ENCODE results near the gene HOXD9. TPM values are rescaled to one million over a fixed set of nuclear protein-coding genes. Genes with fewer than 3 reads are reported as not detected.

Gene HOXD9
- total RNA-seq, 2 experiments from 2014 or later = not detected

DNA sequence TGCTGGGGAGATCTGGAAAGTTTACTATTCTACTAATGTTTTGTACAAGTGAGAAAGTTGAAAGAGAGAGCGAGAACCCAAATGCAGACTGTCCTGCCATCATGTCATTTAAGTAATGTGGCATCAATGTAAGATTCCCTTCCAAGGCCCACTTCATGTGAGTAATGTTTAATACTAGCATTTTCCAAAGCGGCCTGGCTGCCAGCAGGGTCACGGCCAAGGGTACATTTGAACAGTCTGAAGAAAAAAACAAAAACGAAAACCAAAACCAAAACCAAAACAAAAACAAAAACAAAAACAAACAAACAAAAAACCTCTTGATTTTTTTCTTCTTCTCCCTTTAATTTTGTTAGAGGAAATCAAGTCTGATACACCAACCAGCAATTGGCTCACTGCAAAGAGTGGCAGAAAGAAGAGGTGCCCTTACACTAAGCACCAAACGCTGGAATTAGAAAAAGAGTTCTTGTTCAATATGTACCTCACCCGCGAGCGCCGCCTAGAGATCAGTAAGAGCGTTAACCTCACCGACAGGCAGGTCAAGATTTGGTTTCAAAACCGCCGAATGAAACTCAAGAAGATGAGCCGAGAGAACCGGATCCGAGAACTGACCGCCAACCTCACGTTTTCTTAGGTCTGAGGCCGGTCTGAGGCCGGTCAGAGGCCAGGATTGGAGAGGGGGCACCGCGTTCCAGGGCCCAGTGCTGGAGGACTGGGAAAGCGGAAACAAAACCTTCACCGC lies 3.7 kb upstream of the HOXD9 start:
- Mint-ChIP-seq H3K4me1 (ENCODE audit: low read depth) (peaks cover 6% of the 10 kb centered on the region), H3K9me3 (peaks cover 6% of the 10 kb centered on the region), H3K36me3 (ENCODE audit: low read depth) (no peaks in the 10 kb centered on the region), H3K4me3 (no peak overlapping the region), H3K27ac (no peak overlapping the region), H3K27me3 (peaks cover 74% of the 10 kb centered on the region)
- TF ChIP-seq, protein P1, sequence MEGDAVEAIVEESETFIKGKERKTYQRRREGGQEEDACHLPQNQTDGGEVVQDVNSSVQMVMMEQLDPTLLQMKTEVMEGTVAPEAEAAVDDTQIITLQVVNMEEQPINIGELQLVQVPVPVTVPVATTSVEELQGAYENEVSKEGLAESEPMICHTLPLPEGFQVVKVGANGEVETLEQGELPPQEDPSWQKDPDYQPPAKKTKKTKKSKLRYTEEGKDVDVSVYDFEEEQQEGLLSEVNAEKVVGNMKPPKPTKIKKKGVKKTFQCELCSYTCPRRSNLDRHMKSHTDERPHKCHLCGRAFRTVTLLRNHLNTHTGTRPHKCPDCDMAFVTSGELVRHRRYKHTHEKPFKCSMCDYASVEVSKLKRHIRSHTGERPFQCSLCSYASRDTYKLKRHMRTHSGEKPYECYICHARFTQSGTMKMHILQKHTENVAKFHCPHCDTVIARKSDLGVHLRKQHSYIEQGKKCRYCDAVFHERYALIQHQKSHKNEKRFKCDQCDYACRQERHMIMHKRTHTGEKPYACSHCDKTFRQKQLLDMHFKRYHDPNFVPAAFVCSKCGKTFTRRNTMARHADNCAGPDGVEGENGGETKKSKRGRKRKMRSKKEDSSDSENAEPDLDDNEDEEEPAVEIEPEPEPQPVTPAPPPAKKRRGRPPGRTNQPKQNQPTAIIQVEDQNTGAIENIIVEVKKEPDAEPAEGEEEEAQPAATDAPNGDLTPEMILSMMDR (IDR thresholded peaks at IDR 0.05) = peak; percentile 68
- POLR2A ChIA-PET = no interaction called here
- peak; percentile 68 for DNase-seq
- intact Hi-C loops (cut with micrococcal nuclease) = no loop called here
- no peak for ATAC-seq
- CTCF ChIA-PET = interaction anchor here (1.0 kb wide), 1 partner anchor 8 kb away, joined by 3 read pairs; no protein-coding TSS in a partner anchor

DNA sequence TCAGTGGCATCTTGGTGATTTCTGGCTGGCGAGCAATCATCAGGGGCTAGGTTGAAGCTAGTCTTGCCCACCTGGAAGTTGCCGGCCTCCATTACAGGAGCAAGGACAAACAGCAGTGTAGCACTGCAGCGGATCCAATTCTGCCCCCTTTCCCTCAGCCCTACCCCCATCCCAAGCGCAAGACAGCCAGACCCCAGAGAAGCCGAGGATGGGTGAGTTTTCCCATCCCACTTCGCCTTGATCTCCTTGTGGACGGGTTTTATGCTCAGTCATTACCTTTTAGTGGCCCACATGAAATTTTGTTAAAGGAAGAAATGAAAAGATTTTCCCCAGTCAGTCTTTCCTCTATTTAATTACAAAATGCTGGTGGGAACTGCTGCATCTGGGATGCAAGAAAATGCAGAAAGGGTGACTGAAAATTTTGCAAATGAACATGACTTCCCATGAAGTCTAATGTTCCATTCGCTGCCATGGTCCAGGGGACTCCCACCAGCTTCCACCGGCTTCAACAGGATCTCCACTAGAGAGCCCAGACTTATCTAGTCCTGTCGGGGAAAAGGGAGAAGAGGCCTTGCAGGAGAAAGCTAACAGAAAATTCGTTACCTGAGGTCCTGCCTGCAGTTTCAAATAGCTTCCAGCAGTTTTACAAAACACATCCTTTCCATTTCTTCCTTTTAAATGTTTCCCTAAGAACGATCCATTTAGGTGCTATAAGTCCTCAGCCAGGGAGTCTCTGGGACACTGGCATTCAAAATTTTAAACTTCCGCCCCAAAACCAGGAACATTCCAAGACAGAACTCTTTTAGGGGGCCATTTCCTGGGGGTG lies 1.9 kb upstream of the HOXD9 start:
- POLR2A ChIA-PET = no interaction called here

DNA sequence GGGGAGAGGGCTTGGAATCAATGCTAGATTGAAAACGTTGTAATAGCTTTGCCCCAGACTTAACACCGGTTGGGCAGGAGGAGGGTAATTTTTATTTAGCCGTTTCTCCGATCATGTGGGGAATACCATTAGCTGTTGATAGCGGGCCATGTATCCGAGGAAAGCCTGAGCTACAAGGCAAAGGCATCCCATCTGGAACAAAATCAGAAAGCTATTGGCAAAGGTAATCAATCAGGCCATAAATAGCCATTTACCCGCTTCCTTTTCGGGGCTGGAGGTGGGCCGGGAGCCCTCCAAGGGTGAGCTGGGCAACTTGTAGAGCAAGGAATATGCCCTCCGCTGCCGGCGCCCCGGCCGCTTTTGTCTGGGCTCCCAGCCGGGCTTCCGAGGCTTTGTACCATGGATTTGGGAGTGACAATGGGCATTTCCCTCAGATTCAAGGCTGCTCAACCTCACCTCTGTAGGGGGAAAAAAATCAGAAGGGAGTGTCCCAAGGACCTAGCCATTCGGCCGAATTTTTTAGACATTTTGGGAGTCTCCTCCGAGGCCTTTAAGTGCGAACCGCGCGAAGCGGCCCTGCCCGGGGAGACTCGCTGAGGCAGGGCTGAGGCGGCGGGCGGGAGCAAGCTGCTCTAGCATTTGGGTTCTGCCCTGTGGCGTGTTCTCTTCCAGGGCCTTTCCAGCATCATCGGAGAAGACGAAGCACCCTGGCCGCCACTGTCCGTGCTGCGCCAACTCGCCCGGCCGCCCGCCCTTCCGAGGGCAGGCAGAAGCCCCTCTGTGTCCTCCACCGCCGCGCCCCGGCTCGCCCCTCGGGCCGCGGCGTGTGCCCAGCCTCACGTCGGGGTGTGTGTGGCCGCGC lies 1.1 kb upstream of the HOXD9 start:
- peaks cover 78% of the 10 kb centered on the region for H3K27me3 Mint-ChIP-seq
- H3K4me1 Mint-ChIP-seq (ENCODE audit: low read depth) = peaks cover 9% of the 10 kb centered on the region
- TF ChIP-seq, protein P1 (IDR thresholded peaks at IDR 0.05) = no peak
- ChIA-PET POLR2A (interaction anchor here (1.4 kb wide), 1 partner anchor 10 kb away, joined by 3 read pairs; no protein-coding TSS in a partner anchor), CTCF (interaction anchor here (0.9 to 1.8 kb wide), 9 partner anchors 10 to 333 kb away, joined by 3 to 12 read pairs (median 4); no protein-coding TSS in a partner anchor)
- no peak overlapping the region for H3K27ac Mint-ChIP-seq
- no peak overlapping the region for H3K4me3 Mint-ChIP-seq
- H3K36me3 Mint-ChIP-seq (ENCODE audit: low read depth) = no peaks in the 10 kb centered on the region
- intact Hi-C loops (cut with micrococcal nuclease) = loop anchor here (5.0 kb wide), 2 partner anchors 34 to 41 kb away; no protein-coding TSS in a partner anchor
- DNase-seq (no peak), ATAC-seq (no peak)
- H3K9me3 Mint-ChIP-seq = peaks cover 5% of the 10 kb centered on the region

More for the DNA sequence above, 1.9 kb upstream of the HOXD9 start:
- intact Hi-C loops (cut with micrococcal nuclease) = loop anchor here (5.0 kb wide), 2 partner anchors 33 to 42 kb away; no protein-coding TSS in a partner anchor
- H3K4me1 Mint-ChIP-seq (ENCODE audit: low read depth) = peaks cover 9% of the 10 kb centered on the region
- no peak overlapping the region for H3K4me3 Mint-ChIP-seq
- CTCF ChIA-PET = interaction anchor here (0.9 to 1.8 kb wide), 11 partner anchors 10 to 431 kb away, joined by 3 to 12 read pairs (median 4); no protein-coding TSS in a partner anchor
- TF ChIP-seq, protein P1 (IDR thresholded peaks at IDR 0.05) = no peak
- H3K27me3 Mint-ChIP-seq = peaks cover 78% of the 10 kb centered on the region
- no peaks in the 10 kb centered on the region for H3K36me3 Mint-ChIP-seq (ENCODE audit: low read depth)
- ATAC-seq (no peak), DNase-seq (no peak)
- H3K9me3 Mint-ChIP-seq = peaks cover 6% of the 10 kb centered on the region
- H3K27ac Mint-ChIP-seq = no peak overlapping the region

DNA sequence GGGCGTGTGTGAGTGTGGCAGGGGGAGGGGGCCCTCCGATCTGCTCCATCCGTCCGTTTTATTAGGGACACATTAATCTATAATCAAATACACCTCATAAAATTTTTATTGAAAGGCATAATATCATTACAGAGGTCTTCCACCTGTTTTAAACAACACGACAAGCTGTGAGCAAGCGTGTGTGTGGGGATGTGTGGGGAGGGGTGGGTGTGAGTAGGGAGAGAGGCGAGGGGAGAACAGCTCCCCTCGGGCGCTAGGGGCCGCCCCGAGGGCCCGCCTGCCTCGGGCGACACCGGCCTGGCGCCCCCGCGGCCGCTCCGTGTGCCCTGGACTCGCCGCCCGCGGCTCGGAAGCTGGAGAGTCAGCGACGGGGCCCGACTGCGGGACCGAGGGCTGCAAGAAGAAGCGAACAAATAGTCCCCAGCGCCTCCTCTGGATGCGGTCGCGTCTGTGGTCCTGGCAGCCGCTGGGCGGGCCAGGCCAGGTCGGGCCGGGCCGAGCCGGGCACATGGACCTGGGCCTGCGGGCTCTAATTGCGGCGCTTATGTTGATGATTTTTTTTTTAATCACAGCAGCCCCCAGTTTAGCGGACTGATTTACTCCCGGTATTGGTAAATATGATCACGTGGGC lies 352 bp upstream of the HOXD9 start:
- Mint-ChIP-seq H3K36me3 (ENCODE audit: low read depth) (no peaks in the 10 kb centered on the region), H3K27ac (no peak overlapping the region), H3K4me1 (ENCODE audit: low read depth) (peaks cover 12% of the 10 kb centered on the region), H3K9me3 (peaks cover 4% of the 10 kb centered on the region), H3K27me3 (peaks cover 76% of the 10 kb centered on the region), H3K4me3 (peak overlapping the region; percentile 51)
- ATAC-seq (no peak), DNase-seq (no peak)
- TF ChIP-seq, protein P1 (IDR thresholded peaks at IDR 0.05) = no peak
- ChIA-PET CTCF (interaction anchor here (1.5 to 1.8 kb wide), 3 partner anchors 18 to 333 kb away, joined by 3 to 5 read pairs (median 4); no protein-coding TSS in a partner anchor), POLR2A (interaction anchor here (1.4 kb wide), 1 partner anchor 9 kb away, joined by 3 read pairs; no protein-coding TSS in a partner anchor)
- intact Hi-C loops (cut with micrococcal nuclease) = loop anchor here (5.0 kb wide), 2 partner anchors 35 to 40 kb away; no protein-coding TSS in a partner anchor
